RWPE1 (cell line): ENCODE measurements around the gene DMC1.
"Not testable (repeated sequence)": the region's sequence is repeated elsewhere in the genome, so short reads cannot be mapped to it uniquely, and the experiment has no call there.

Experiments used
- CTCF ChIA-PET: fragments of 350-600 bp; sonication (Branson Sonifier 250); formaldehyde crosslinking; extraction: SDS; loops from one replicate; lab custom pipeline; 2021; lab: Yijun Ruan, JAX
- POLR2A ChIA-PET: fragments of 400-600 bp; formaldehyde crosslinking; extraction: SDS; loops from one replicate; lab custom pipeline; 2020; ENCODE audit warnings: antibody characterized with exemption; ENCODE audit not compliant: low non-redundant PET; lab: Yijun Ruan, JAX
- DNase-seq: peaks from one replicate; pipeline ENCODE4 v3.0.0; 2012; ENCODE audit warnings: low spot score
- H3K27ac ChIP-seq: fragments of 450-650 bp; 2 replicates; pipeline ENCODE4 v1.5.1; 2017
- CTCF ChIP-seq: fragments of 450-650 bp; conservative IDR thresholded peaks from 2 replicates; pipeline ENCODE4 v1.5.1; 2017; ENCODE audit warnings: low read depth, mild to moderate bottlenecking

The DMC1 gene

GRCh38 chr22:38477585-38477984 lies 92.4 kb downstream of the DMC1 start:
- ChIA-PET CTCF (no interaction called here), POLR2A (no interaction called here)
- TF ChIP-seq CTCF = no peak
- no peak for DNase-seq
- H3K27ac ChIP-seq = no peak overlapping the region

DNA sequence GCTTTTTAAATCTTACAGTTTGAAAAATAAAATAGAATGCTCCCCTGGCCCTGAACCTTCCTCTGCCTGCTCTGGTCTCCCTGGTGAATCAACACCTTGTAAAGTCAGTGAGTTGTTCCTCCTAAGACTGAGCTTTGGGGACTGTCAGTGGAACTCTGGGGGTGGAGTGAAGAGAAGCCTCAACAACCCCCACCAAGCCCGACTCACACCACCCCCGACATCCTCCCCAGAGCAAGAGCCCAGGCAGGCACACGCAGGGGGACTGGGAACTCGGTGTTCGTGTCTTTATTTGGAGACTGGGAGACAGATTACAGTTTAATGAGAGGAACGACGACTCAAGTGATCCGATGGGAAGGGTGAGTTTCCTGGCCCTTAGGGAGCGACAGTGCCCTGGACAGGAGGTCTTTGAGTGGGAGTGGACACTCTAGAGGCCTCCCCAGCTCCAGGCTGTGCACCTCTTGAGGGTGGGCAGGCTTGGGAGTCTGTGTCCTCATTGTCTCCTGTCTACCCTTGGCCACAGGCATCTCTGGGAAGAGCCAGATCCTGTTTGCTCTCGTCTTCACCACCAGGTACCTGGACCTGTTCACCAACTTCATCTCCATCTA lies 95.9 kb downstream of the DMC1 start:
- CTCF ChIA-PET = interaction anchor here (0.5 kb wide), 1 partner anchor 16 kb away, joined by 4 read pairs; no protein-coding TSS in a partner anchor
- H3K27ac ChIP-seq = no peak overlapping the region
- TF ChIP-seq CTCF = no peak
- DNase-seq = no peak
- POLR2A ChIA-PET = no interaction called here

DNA sequence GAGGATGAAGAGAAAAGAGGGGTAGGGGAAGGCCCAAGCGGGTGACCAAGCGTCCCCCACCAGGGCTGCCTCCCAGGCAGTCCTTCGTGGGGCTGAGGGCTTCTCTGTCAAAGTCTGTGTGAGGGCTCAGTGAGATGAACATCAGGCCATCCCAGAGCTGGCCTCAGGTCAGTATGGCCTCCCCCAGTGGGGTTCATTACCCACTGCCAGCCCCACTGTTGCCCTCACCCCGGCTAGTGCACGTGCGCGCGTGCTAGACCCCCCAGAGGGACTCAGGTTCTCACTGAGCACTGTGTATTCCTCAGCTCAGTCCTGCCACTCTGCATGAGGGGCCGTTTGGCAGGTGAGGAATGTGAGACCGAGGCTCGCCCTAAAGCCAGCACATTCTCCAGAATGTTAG lies 98.7 kb downstream of the DMC1 start:
- no peak for TF ChIP-seq CTCF
- ChIA-PET POLR2A (no interaction called here), CTCF (no interaction called here)
- no peak for DNase-seq
- no peak overlapping the region for H3K27ac ChIP-seq

DNA sequence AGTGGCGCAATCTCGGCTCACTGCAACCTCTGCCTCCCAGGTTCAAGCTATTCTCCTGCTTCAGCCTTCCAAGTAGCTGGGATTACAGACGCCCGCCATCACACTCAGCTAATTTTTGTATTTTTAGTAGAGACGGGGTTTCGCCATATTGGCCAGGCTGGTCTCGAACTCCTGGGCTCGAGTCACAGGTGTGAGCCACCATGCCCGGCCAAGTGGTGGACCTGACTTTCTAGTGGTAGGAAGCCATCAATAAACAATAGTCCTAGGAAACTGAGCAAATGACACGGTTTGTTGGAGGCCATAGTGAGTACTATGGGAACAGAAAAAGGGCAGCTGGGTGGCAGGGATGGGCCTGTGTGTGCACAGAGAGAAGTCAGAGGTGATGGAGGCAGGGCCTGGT lies 99.8 kb downstream of the DMC1 start:
- CTCF ChIA-PET = interaction anchor here (0.7 kb wide), 1 partner anchor 507 kb away, joined by 6 read pairs; no protein-coding TSS in a partner anchor

GRCh38 chr22:38469306-38469781 lies 100.6 kb downstream of the DMC1 start:
- CTCF ChIA-PET = interaction anchor here (0.7 kb wide), 1 partner anchor 416 kb away, joined by 3 read pairs; no protein-coding TSS in a partner anchor
- 0 out of 2 replicates have a peak overlapping the region, but pooled peaks have one; percentile 0 for H3K27ac ChIP-seq
- POLR2A ChIA-PET = no interaction called here
- no peak for TF ChIP-seq CTCF
- DNase-seq = no peak

More for the DNA sequence above, 99.8 kb downstream of the DMC1 start:
- DNase-seq, POLR2A ChIA-PET, H3K27ac ChIP-seq: not testable (repeated sequence)
